Gastroesophageal sphincter (tissue), 3 donors: ENCODE data around the gene SF3A2.

Experiments used
- POLR2A ChIP-seq, 2 donors: fragments of 450-650 bp; IDR thresholded peaks; one replicate each; pipeline ENCODE4 v1.6.1; 2017; ENCODE audit warnings: antibody characterized with exemption in 2 of 2, mild to moderate bottlenecking in 2 of 2, moderate library complexity in 1 of 2
- TF ChIP-seq, protein P1 (sequence below), 4 experiments: fragments of 200-600 bp in 2 of 4; fragments of 450-650 bp in 2 of 4; sonication (generic) in 1 of 4; IDR thresholded peaks; one replicate each; pipeline ENCODE4 v1.5.1; 2017 to 2019; ENCODE audit warnings: antibody characterized with exemption in 4 of 4, mild to moderate bottlenecking in 2 of 4, moderate library complexity in 2 of 4

DNA sequence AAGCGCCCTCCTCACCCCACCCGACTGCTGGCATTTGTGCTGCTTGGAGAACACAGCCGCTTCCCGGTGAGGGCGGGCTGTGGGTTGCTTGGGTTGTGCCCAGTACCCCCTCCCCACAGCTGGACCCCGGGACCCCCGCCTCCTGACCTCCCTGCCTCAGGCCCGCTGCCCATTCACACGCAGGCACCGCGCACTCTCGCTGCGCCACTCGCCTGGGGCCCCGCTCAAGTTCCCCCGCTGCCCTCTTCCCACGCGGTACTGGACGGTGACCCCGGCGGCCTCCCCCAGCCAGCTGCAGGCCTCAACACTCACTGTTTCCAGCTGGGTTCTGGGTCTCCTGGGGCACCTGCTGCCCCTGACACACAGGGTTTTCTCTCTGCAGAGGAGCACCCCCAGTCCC is 16.9 kb upstream of the SF3A2 start:
- TF ChIP-seq, protein P1, sequence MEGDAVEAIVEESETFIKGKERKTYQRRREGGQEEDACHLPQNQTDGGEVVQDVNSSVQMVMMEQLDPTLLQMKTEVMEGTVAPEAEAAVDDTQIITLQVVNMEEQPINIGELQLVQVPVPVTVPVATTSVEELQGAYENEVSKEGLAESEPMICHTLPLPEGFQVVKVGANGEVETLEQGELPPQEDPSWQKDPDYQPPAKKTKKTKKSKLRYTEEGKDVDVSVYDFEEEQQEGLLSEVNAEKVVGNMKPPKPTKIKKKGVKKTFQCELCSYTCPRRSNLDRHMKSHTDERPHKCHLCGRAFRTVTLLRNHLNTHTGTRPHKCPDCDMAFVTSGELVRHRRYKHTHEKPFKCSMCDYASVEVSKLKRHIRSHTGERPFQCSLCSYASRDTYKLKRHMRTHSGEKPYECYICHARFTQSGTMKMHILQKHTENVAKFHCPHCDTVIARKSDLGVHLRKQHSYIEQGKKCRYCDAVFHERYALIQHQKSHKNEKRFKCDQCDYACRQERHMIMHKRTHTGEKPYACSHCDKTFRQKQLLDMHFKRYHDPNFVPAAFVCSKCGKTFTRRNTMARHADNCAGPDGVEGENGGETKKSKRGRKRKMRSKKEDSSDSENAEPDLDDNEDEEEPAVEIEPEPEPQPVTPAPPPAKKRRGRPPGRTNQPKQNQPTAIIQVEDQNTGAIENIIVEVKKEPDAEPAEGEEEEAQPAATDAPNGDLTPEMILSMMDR (IDR thresholded peaks at IDR 0.05): no peak
- TF ChIP-seq POLR2A (IDR thresholded peaks at IDR 0.05): no peak
